ENCODE data around the gene MYO18B.

MYO18B gene

DNA sequence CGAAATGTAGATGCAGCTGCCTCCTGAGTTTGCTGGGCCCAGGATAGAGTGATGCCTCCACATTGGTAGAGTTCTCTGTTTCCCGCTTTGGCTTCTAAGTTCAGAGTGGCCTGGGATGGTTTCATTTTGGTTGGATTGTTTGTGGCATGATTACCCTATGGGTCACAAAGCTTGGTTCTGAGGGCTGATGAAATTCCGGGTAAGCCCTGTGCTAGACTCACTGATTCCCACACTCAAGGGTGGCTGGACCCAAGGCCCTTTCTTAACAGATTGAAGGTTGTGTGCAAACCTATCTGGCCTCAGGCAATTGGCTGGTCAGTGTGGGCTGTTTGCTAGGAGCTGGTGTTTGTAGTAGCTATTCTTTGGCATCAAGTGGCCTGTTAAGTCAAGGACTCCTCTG, 158.4 kb downstream of the MYO18B start:
- Histone ChIP-seq H3K36me3 (ENCODE audit: control insufficient read depth in 2 of 2, insufficient read depth in 2 of 2, low read length in 2 of 2) (no peaks in the 10 kb centered on the region), H3K9ac (ENCODE audit: low read length in 2 of 2) (no peak overlapping the region), H3K27ac (ENCODE audit: low read length) (no peak overlapping the region), H3K4me3 (ENCODE audit: low read length in 2 of 2) (no peak overlapping the region), H3K9me3 (ENCODE audit: control insufficient read depth in 2 of 2, low read length in 2 of 2) (peaks cover 0 to 3% of the 10 kb centered on the region in 2 donors), H3K27me3 (ENCODE audit: control insufficient read depth in 1 of 2, insufficient read depth in 2 of 2, low read length in 2 of 2) (peaks cover 4 to 15% of the 10 kb centered on the region in 2 donors), H3K4me1 (ENCODE audit: control insufficient read depth, insufficient read depth, low read length) (no peaks in the 10 kb centered on the region)

DNA sequence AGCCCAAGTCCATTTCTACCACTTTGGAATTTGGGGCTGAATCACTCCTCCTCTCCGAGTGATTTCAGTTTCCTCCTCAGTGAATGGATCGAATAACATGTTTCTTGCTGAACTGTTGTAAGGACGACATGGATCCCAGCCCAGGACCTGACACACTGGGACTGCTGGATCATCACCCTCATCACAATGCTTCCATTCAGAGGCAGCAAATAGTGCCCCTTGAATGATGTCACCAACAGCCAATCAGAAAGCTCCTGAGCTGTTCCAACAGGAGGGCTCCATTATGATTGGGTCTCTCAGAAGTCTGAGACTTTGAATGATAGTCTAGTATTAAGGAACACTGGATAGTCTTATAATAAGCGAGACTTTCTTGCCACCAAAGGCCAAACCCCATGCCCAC, 158.9 kb downstream of the MYO18B start:
- Histone ChIP-seq H3K4me1 (ENCODE audit: control insufficient read depth, insufficient read depth, low read length) (no peaks in the 10 kb centered on the region), H3K36me3 (ENCODE audit: control insufficient read depth in 2 of 2, insufficient read depth in 2 of 2, low read length in 2 of 2) (no peaks in the 10 kb centered on the region), H3K9ac (ENCODE audit: low read length in 2 of 2) (no peak overlapping the region), H3K27me3 (ENCODE audit: control insufficient read depth in 1 of 2, insufficient read depth in 2 of 2, low read length in 2 of 2) (peaks cover 4 to 17% of the 10 kb centered on the region in 2 donors), H3K9me3 (ENCODE audit: control insufficient read depth in 2 of 2, low read length in 2 of 2) (peaks cover 0 to 3% of the 10 kb centered on the region in 2 donors), H3K27ac (ENCODE audit: low read length) (no peak overlapping the region), H3K4me3 (ENCODE audit: low read length in 2 of 2) (no peak overlapping the region)

DNA sequence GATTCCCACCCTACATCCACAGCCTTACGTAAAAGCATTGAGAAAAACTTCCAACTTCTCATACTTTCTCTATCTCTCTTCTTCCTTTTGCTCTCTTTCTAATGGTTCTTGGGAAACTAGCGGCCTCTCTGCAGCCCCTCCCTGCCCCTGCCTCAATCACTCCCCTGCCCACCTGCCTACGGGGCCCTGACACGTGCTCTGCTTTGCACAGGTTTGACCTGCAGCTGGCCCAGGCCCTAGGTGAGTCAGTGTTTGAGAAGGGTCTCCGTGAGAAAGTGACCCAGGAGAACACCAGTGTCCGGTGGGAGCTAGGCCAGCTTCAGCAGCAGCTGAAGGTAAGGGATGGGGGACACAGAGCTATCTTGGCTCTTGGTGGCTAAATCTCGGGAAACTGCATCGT, 160.4 kb downstream of the MYO18B start:
- no peaks in the 10 kb centered on the region for H3K36me3 ChIP-seq (ENCODE audit: control insufficient read depth in 2 of 2, insufficient read depth in 2 of 2, low read length in 2 of 2)
- H3K4me1 ChIP-seq (ENCODE audit: control insufficient read depth, insufficient read depth, low read length), result no peaks in the 10 kb centered on the region
- H3K9me3 ChIP-seq (ENCODE audit: control insufficient read depth in 2 of 2, low read length in 2 of 2), result no peaks in the 10 kb centered on the region
- no peak overlapping the region for H3K27ac ChIP-seq (ENCODE audit: low read length)
- no peak overlapping the region for H3K9ac ChIP-seq (ENCODE audit: low read length in 2 of 2)
- H3K4me3 ChIP-seq (ENCODE audit: low read length in 2 of 2), result no peak overlapping the region
- H3K27me3 ChIP-seq (ENCODE audit: control insufficient read depth in 1 of 2, insufficient read depth in 2 of 2, low read length in 2 of 2), result peaks cover 4 to 17% of the 10 kb centered on the region in 2 donors

DNA sequence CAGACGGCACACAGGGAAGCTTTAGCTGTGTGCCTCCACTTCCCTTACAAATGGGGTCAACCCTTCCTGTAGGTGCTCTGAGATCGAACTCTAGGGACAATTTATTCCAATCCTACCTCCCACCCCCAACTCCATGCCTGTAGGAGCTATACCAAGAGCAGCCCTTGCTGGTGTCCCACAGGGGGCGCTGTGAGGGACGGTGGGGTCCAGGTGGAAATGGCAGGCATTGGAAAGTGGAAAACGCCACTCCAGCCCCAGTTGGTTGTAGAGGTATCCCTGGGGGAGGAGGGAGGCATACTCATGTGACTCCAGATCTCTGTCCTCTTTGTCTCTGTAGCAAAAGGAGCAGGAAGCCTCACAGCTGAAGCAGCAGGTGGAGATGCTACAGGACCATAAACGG, 161.3 kb downstream of the MYO18B start:
- no peak overlapping the region for H3K9ac ChIP-seq (ENCODE audit: low read length in 2 of 2)
- no peak overlapping the region for H3K4me3 ChIP-seq (ENCODE audit: low read length in 2 of 2)
- H3K27ac ChIP-seq (ENCODE audit: low read length), result no peak overlapping the region
- peaks cover 4 to 19% of the 10 kb centered on the region in 2 donors for H3K27me3 ChIP-seq (ENCODE audit: control insufficient read depth in 1 of 2, insufficient read depth in 2 of 2, low read length in 2 of 2)
- H3K9me3 ChIP-seq (ENCODE audit: control insufficient read depth in 2 of 2, low read length in 2 of 2), result no peaks in the 10 kb centered on the region
- no peaks in the 10 kb centered on the region for H3K36me3 ChIP-seq (ENCODE audit: control insufficient read depth in 2 of 2, insufficient read depth in 2 of 2, low read length in 2 of 2)
- no peaks in the 10 kb centered on the region for H3K4me1 ChIP-seq (ENCODE audit: control insufficient read depth, insufficient read depth, low read length)

DNA sequence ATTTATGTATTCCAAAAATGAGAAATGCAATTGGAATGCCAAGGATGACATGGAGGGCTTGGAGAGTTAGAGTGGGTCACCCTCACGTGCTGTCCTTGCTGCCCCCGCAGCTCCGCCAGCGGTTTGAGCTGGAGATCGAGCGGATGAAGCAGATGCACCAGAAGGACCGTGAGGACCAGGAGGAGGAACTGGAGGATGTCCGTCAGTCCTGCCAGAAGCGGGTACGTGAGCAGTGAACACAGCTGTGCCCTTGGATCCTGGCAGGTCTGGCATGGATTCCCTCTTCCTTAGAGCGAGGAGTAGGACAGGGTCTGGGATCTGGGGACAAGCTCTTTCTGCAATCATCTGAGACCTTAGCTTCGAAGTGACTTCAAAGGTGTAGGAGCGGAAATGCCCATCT, 166.2 kb downstream of the MYO18B start:
- no peaks in the 10 kb centered on the region for H3K36me3 ChIP-seq (ENCODE audit: control insufficient read depth in 2 of 2, insufficient read depth in 2 of 2, low read length in 2 of 2)
- no peak overlapping the region for H3K9ac ChIP-seq (ENCODE audit: low read length in 2 of 2)
- no peaks in the 10 kb centered on the region for H3K4me1 ChIP-seq (ENCODE audit: control insufficient read depth, insufficient read depth, low read length)
- no peak overlapping the region for H3K4me3 ChIP-seq (ENCODE audit: low read length in 2 of 2)
- H3K27me3 ChIP-seq (ENCODE audit: control insufficient read depth in 1 of 2, insufficient read depth in 2 of 2, low read length in 2 of 2), result peaks cover 11 to 23% of the 10 kb centered on the region in 2 donors
- no peaks in the 10 kb centered on the region for H3K9me3 ChIP-seq (ENCODE audit: control insufficient read depth in 2 of 2, low read length in 2 of 2)
- no peak overlapping the region for H3K27ac ChIP-seq (ENCODE audit: low read length)

DNA sequence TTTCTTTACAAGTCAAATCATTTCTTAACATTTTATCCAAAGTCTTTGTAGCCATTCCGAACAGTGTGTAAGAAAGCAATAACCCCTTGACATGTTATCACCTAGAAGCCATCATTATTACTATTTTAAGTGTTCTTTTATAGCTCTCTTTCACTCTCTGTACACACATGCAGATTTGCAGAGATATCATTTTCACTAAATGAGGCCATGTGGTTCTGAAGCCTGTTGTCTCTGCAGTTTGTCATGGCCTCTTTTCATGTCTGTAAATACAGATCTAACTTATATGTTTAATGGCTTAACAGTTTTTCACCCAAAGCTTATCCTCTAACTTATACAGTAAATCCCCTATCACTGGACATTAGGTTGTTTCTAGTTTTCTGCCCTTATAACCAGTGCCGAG, 166.8 kb downstream of the MYO18B start:
- Histone ChIP-seq H3K4me3 (ENCODE audit: low read length in 2 of 2) (no peak overlapping the region), H3K27ac (ENCODE audit: low read length) (no peak overlapping the region), H3K4me1 (ENCODE audit: control insufficient read depth, insufficient read depth, low read length) (no peaks in the 10 kb centered on the region), H3K36me3 (ENCODE audit: control insufficient read depth in 2 of 2, insufficient read depth in 2 of 2, low read length in 2 of 2) (no peaks in the 10 kb centered on the region), H3K9me3 (ENCODE audit: control insufficient read depth in 2 of 2, low read length in 2 of 2) (no peaks in the 10 kb centered on the region), H3K9ac (ENCODE audit: low read length in 2 of 2) (no peak overlapping the region), H3K27me3 (ENCODE audit: control insufficient read depth in 1 of 2, insufficient read depth in 2 of 2, low read length in 2 of 2) (peaks cover 9 to 18% of the 10 kb centered on the region in 2 donors)

DNA sequence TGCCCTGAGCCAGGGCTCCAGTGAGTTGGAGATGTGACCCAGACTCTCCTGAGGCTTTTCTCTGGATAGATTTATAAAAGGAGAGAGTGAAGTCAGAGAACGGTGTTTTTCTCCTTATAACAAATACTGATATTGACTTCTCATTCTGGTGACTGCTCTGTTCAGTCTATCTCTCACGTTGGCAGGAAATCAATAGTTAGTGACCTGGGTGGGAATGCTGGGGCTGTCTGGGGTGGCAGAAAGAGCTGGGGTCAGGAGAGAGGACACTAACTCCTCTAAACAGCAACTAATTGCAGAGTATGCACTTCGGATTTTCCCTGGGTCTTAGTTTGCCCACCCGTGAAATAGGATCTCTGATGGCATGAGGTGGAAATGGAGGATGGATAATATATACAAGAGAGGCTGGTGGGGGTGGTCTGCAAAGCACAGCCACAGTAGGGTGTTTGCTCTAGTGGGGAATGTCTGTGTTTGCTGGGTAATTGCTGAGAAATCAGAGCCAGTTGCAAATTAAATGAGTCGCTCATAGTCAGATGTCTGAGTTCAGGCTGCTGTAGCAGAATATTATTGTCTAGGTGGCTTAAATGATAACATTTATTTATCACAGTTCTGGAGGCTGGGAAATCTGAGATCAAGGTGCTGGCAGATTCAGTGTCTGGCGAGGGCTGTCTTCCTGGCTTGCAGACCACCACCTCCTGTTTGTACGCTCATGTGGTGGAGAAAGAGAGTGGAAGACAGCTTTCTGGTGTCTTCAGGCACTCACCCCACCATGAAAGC, 167.8 kb downstream of the MYO18B start:
- H3K36me3 ChIP-seq (ENCODE audit: control insufficient read depth in 2 of 2, insufficient read depth in 2 of 2, low read length in 2 of 2), result no peaks in the 10 kb centered on the region
- peaks cover 9 to 12% of the 10 kb centered on the region in 2 donors for H3K27me3 ChIP-seq (ENCODE audit: control insufficient read depth in 1 of 2, insufficient read depth in 2 of 2, low read length in 2 of 2)
- H3K27ac ChIP-seq (ENCODE audit: low read length), result no peak overlapping the region
- no peak overlapping the region for H3K9ac ChIP-seq (ENCODE audit: low read length in 2 of 2)
- no peak overlapping the region for H3K4me3 ChIP-seq (ENCODE audit: low read length in 2 of 2)
- no peaks in the 10 kb centered on the region for H3K4me1 ChIP-seq (ENCODE audit: control insufficient read depth, insufficient read depth, low read length)
- no peaks in the 10 kb centered on the region for H3K9me3 ChIP-seq (ENCODE audit: control insufficient read depth in 2 of 2, low read length in 2 of 2)

DNA sequence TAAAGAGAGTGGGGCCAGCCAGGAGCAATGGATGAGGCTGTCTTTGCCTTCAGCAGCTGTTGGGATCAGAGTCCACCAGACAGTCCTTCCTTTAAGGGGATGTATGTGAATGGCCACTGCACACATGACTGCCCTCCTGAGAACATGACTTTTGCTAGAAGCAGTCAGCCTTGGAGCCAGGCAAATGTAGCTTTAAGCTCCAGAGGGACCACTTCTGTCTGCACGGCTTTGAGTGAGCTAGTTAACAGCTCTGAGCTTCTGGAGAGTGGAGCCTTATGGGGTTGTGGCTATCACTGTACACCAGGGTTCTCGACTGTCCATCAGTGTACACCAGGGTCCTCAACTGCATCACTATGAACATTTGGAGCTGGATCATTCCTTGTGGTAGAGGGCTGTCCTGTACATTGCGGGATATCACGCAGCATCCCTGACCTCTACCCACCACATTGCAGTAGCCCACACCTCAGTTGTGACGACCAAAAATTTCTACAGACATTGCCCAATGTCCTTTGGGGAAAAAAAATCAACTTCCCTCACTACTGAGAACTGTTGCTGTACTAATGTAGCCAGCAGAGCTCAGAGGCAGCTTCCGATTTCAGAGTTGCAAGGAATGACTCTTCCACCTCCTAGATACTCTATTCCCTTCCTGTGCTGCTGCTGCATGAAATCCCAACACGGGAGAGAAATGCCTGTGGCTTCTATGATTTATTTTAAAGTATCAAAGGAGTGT, 169.4 kb downstream of the MYO18B start:
- Histone ChIP-seq H3K9me3 (ENCODE audit: control insufficient read depth in 2 of 2, low read length in 2 of 2) (no peaks in the 10 kb centered on the region), H3K36me3 (ENCODE audit: control insufficient read depth in 2 of 2, insufficient read depth in 2 of 2, low read length in 2 of 2) (no peaks in the 10 kb centered on the region), H3K4me1 (ENCODE audit: control insufficient read depth, insufficient read depth, low read length) (no peaks in the 10 kb centered on the region), H3K27ac (ENCODE audit: low read length) (no peak overlapping the region), H3K9ac (ENCODE audit: low read length in 2 of 2) (no peak overlapping the region), H3K4me3 (ENCODE audit: low read length in 2 of 2) (no peak overlapping the region), H3K27me3 (ENCODE audit: control insufficient read depth in 1 of 2, insufficient read depth in 2 of 2, low read length in 2 of 2) (peaks cover 9 to 10% of the 10 kb centered on the region in 2 donors)

DNA sequence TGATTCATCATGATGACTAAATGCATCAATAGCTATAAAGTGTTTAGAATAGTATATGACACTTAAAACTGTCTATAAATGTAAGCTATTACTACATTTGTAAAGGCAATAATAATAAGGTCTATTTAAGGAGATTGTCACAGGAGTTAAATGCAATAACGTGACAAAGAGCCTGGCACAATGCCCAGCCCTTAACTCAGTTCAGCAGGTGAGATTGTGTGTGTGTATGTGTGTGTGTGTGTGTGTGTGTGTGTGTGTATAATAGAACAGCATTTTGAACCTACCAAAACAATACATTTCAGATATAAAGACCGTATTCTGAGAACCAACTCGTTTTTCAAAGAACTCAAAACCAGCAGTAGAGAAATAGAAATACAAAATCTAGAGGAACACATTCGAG, 177.5 kb downstream of the MYO18B start:
- Histone ChIP-seq H3K36me3 (ENCODE audit: control insufficient read depth in 2 of 2, insufficient read depth in 2 of 2, low read length in 2 of 2) (no peaks in the 10 kb centered on the region), H3K4me1 (ENCODE audit: control insufficient read depth, insufficient read depth, low read length) (no peaks in the 10 kb centered on the region), H3K9me3 (ENCODE audit: control insufficient read depth in 2 of 2, low read length in 2 of 2) (peaks cover 0 to 2% of the 10 kb centered on the region in 2 donors), H3K9ac (ENCODE audit: low read length in 2 of 2) (no peak overlapping the region), H3K27me3 (ENCODE audit: control insufficient read depth in 1 of 2, insufficient read depth in 2 of 2, low read length in 2 of 2) (peaks cover 3 to 13% of the 10 kb centered on the region in 2 donors), H3K4me3 (ENCODE audit: low read length in 2 of 2) (no peak overlapping the region), H3K27ac (ENCODE audit: low read length) (no peak overlapping the region)

DNA sequence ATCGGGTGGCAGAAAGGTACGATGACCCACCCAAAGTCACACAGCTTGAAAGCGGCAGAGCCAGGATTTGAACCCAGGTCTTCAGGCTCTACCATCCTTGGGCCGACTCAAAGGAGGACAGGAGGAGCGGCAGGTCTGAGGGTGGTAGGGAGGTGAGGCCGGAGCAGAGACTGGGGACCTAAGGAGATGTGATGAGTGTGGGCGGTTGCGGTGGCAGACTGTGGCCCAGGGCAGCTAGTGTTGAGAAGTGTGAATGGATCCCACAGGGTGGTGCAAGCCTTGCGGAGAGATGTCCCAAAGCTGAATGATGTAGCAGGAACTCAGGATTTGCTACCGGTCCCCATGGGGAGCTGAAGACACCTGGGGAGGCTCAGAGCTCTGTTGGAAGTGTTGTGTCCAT, 180.2 kb downstream of the MYO18B start:
- H3K9me3 ChIP-seq (ENCODE audit: control insufficient read depth in 2 of 2, low read length in 2 of 2), result peaks cover 0 to 2% of the 10 kb centered on the region in 2 donors
- no peaks in the 10 kb centered on the region for H3K4me1 ChIP-seq (ENCODE audit: control insufficient read depth, insufficient read depth, low read length)
- H3K36me3 ChIP-seq (ENCODE audit: control insufficient read depth in 2 of 2, insufficient read depth in 2 of 2, low read length in 2 of 2), result no peaks in the 10 kb centered on the region
- no peak overlapping the region for H3K9ac ChIP-seq (ENCODE audit: low read length in 2 of 2)
- H3K27me3 ChIP-seq (ENCODE audit: control insufficient read depth in 1 of 2, insufficient read depth in 2 of 2, low read length in 2 of 2), result peaks cover 3 to 16% of the 10 kb centered on the region in 2 donors
- H3K4me3 ChIP-seq (ENCODE audit: low read length in 2 of 2), result no peak overlapping the region
- no peak overlapping the region for H3K27ac ChIP-seq (ENCODE audit: low read length)

DNA sequence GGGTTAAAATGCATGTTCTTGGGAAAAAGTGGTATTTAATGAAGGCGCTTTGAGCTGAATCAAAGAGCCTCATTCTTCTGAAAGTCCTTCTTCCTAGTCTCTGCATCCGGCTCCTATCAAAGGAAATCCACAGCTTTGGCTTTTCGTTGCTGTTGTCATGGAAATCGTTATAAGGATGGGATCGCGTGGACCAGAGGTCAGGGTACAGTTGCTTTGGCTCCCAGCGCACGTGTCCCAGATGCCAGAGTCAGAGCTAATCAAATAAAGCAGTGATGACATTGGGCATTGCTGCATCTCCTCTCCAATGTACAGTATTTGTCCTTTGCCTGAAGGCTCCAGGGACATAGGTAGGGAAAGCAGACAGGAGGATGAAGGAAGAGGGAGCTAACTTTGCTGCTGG, 181.9 kb downstream of the MYO18B start:
- Histone ChIP-seq H3K36me3 (ENCODE audit: control insufficient read depth in 2 of 2, insufficient read depth in 2 of 2, low read length in 2 of 2) (no peaks in the 10 kb centered on the region), H3K4me1 (ENCODE audit: control insufficient read depth, insufficient read depth, low read length) (no peaks in the 10 kb centered on the region), H3K9me3 (ENCODE audit: control insufficient read depth in 2 of 2, low read length in 2 of 2) (peaks cover 0 to 2% of the 10 kb centered on the region in 2 donors), H3K9ac (ENCODE audit: low read length in 2 of 2) (no peak overlapping the region), H3K27ac (ENCODE audit: low read length) (no peak overlapping the region), H3K27me3 (ENCODE audit: control insufficient read depth in 1 of 2, insufficient read depth in 2 of 2, low read length in 2 of 2) (peaks cover 3 to 19% of the 10 kb centered on the region in 2 donors), H3K4me3 (ENCODE audit: low read length in 2 of 2) (no peak overlapping the region)

Data from stomach smooth muscle (tissue), 2 donors.